ENCODE data around the gene PLCH2.
A peak's percentile ranks its signal among the peaks of the same experiment; 100 is the strongest.

PLCH2 gene

DNA sequence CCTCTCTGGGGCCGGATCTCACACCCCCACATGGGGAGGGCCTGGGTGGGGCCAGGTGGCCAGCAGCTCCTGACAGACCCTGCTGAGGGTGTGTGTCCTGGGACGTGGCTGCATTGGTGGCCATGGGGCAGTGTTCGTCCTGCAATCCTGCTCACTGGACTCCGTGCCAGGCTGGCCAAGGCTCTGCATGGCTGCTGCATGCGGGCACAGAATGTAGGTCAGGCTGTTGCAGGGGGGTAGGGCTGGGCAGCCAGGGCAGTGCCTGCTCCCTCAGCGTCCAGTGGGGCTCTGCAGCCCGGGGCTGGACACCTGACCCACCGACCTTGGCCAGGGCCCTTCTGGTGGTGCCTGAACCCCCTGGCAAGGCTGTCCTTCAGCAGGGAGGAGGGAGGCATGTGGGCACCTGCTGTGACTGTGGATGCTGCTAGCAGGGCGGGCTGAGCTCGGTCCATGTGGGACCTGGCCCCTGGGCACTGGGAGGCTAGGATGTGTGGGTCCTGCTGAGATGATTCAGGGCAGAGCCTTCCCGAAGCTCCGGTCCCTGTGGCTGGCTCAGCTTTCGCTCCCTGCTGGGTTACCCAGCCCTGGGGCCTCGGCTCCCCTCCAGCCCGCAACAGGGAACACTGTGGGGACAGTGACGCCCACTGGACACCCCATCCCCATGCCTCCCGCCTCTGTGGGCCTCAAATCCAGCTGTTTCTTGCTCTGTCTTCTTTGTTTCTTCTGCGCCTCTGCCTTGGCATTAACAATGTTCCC lies 14.9 kb upstream of the PLCH2 start:
- Histone ChIP-seq H3K4me1 (ENCODE audit: control insufficient read depth, insufficient read depth, low read length) (no peaks in the 10 kb centered on the region), H3K36me3 (ENCODE audit: control insufficient read depth, insufficient read depth, low read length) (no peaks in the 10 kb centered on the region), H3K4me3 (ENCODE audit: low read depth, low read length) (no peak overlapping the region), H3K9ac (ENCODE audit: low read depth, low read length) (no peak overlapping the region), H3K9me3 (ENCODE audit: control insufficient read depth, insufficient read depth, low read length) (no peaks in the 10 kb centered on the region), H3K27me3 (ENCODE audit: control insufficient read depth, insufficient read depth, low read length) (no peaks in the 10 kb centered on the region), H3K27ac (ENCODE audit: low read depth, low read length) (no peak overlapping the region)

DNA sequence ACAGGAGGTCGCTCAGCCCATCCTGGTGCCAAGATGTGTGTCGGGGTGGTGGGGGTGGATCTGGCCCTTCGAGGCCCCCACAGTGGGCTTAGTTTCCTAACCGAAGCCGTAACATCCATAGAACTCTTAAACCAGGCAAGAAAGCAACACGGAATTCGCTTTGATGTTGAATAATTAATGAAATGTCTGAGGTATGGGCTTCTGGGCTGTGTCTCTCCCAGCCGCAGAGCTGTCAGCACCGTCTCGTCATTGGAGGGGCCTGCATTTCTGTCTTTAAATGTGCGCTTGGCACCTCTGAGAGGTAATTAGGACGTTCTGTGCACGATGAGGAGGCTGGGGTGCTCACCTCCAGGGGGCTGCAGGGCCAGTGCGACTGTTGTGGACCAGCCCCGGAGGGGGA lies 13.3 kb upstream of the PLCH2 start:
- H3K4me3 ChIP-seq (ENCODE audit: low read depth, low read length), result no peak overlapping the region
- no peak overlapping the region for H3K27ac ChIP-seq (ENCODE audit: low read depth, low read length)
- no peaks in the 10 kb centered on the region for H3K27me3 ChIP-seq (ENCODE audit: control insufficient read depth, insufficient read depth, low read length)
- H3K9me3 ChIP-seq (ENCODE audit: control insufficient read depth, insufficient read depth, low read length), result no peaks in the 10 kb centered on the region
- H3K4me1 ChIP-seq (ENCODE audit: control insufficient read depth, insufficient read depth, low read length), result no peaks in the 10 kb centered on the region
- H3K36me3 ChIP-seq (ENCODE audit: control insufficient read depth, insufficient read depth, low read length), result no peaks in the 10 kb centered on the region
- no peak overlapping the region for H3K9ac ChIP-seq (ENCODE audit: low read depth, low read length)

DNA sequence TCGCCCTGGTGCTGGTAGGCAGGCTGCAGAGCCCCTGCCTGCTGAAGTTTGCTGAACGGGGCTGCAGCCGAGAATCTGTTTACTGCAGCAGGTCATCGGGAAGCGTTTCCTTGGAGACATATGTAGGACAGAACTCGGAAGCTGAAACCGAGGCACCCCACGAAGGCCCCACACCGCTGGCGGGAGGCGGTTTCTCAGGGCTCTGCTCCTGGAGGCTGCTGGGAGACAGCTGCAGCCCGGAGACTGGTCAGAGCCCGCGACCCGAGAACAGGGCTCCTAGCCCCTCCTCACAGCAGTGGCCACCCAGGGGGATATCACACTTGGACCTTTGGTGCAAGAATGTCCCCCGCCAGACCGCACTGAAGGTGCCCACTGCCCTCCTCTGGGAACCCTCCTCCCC lies 12.7 kb upstream of the PLCH2 start:
- Histone ChIP-seq H3K27ac (ENCODE audit: low read depth, low read length) (no peak overlapping the region), H3K4me1 (ENCODE audit: control insufficient read depth, insufficient read depth, low read length) (no peaks in the 10 kb centered on the region), H3K36me3 (ENCODE audit: control insufficient read depth, insufficient read depth, low read length) (no peaks in the 10 kb centered on the region), H3K9me3 (ENCODE audit: control insufficient read depth, insufficient read depth, low read length) (no peaks in the 10 kb centered on the region), H3K27me3 (ENCODE audit: control insufficient read depth, insufficient read depth, low read length) (no peaks in the 10 kb centered on the region), H3K9ac (ENCODE audit: low read depth, low read length) (no peak overlapping the region), H3K4me3 (ENCODE audit: low read depth, low read length) (no peak overlapping the region)

DNA sequence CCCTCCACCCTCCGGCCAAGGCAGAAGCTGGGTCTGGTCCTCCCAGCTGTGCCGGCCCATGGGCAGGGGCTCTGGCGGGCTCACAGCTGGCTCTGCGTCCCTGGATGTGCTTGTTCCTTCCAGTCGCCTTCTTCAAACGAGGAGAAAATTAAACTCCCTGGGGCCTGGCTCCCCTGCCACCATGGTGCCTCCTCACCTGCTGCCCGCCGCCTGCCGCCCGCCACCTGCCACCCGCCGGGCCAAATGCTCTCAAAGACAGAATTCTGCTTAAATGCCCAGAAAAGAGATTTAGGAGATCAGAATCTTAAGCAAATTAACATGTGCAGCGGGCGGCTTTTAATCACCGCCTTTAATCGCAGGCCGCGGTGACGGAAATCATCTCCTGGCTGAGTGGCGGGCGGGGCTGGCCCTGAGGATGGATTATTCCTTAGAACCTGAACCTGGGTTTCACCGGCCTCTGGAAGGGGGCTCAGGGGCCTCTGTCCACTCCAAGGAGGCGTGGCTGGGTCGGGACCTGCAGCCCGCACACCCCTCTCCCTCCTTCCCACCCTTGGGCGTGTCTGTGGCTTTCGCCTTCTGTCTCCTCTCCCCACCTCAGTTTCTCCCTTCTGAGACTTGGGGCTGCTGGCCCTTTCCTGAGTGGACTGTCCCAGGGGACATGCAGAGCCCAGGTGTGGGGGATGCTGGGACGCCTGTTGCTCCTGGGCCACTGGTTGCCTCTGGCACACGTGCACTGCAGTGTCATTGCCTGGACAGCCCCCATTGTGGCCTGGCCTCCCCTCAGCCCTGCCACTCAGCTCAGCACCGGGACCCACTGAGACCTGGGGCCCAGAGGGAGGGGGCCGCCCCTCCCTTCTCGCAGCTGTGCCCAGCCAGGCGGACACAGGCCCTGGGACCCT lies 10.5 kb upstream of the PLCH2 start:
- Histone ChIP-seq H3K4me3 (ENCODE audit: low read depth, low read length) (no peak overlapping the region), H3K9ac (ENCODE audit: low read depth, low read length) (no peak overlapping the region), H3K27ac (ENCODE audit: low read depth, low read length) (no peak overlapping the region), H3K36me3 (ENCODE audit: control insufficient read depth, insufficient read depth, low read length) (no peaks in the 10 kb centered on the region), H3K9me3 (ENCODE audit: control insufficient read depth, insufficient read depth, low read length) (no peaks in the 10 kb centered on the region), H3K4me1 (ENCODE audit: control insufficient read depth, insufficient read depth, low read length) (no peaks in the 10 kb centered on the region), H3K27me3 (ENCODE audit: control insufficient read depth, insufficient read depth, low read length) (no peaks in the 10 kb centered on the region)

DNA sequence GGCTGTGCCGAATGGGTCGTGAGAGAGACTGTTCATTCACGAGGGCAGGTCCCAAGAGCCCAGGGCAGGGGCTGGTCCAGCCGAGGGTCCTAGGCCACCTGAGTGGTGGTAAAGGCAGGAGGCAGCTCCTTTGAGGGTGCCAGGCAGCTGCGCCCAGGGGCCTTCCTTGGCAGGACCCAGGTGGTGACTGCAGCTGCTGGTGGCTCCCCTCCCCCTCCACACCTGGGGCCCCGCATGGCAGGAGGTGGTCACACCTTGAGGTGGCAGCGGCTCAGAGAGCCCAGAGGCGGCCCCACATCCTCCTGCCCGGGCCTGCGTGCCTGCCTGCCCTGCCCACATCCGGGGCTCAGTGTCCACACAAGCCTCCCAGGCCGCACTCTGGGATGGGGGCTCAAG lies 9.8 kb upstream of the PLCH2 start:
- Histone ChIP-seq H3K4me3 (ENCODE audit: low read depth, low read length) (no peak overlapping the region), H3K9me3 (ENCODE audit: control insufficient read depth, insufficient read depth, low read length) (no peaks in the 10 kb centered on the region), H3K27me3 (ENCODE audit: control insufficient read depth, insufficient read depth, low read length) (no peaks in the 10 kb centered on the region), H3K27ac (ENCODE audit: low read depth, low read length) (no peak overlapping the region), H3K36me3 (ENCODE audit: control insufficient read depth, insufficient read depth, low read length) (no peaks in the 10 kb centered on the region), H3K4me1 (ENCODE audit: control insufficient read depth, insufficient read depth, low read length) (no peaks in the 10 kb centered on the region), H3K9ac (ENCODE audit: low read depth, low read length) (no peak overlapping the region)

DNA sequence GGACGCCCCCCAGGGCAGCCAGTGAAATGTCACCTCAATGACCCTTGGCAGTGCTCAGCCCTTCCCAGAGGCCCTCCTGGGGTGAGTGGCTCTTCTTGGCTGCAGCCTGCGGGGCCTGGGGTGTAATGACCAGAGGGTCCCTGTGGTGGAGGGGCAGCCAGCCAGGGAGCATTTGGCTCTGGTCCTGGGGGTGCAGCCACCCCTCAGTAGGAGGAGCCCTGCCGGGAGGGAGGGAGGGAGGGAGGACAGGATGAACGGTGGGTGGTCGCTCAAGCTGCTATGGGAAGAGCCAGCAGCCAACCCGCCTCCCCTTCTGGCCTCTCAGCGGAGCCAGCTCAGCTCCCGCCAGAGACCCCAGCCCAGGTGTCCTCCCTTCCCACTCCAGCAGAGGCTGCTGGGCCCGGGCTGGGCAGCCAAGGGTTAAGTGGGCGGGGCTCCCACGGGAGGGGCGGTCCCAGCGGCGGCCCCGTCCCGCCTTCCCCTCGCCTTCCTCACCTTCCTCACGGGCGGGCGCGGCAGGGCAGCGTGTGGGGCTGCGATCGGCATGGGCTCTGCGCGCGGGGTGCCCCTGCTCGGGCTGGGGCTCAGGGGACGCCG lies 9.0 kb upstream of the PLCH2 start:
- H3K27me3 ChIP-seq (ENCODE audit: control insufficient read depth, insufficient read depth, low read length), result no peaks in the 10 kb centered on the region
- H3K4me3 ChIP-seq (ENCODE audit: low read depth, low read length), result peak overlapping the region; percentile 53; the same call in 1 of the 2 replicates
- no peaks in the 10 kb centered on the region for H3K4me1 ChIP-seq (ENCODE audit: control insufficient read depth, insufficient read depth, low read length)
- H3K27ac ChIP-seq (ENCODE audit: low read depth, low read length), result no peak overlapping the region
- H3K36me3 ChIP-seq (ENCODE audit: control insufficient read depth, insufficient read depth, low read length), result no peaks in the 10 kb centered on the region
- no peaks in the 10 kb centered on the region for H3K9me3 ChIP-seq (ENCODE audit: control insufficient read depth, insufficient read depth, low read length)
- H3K9ac ChIP-seq (ENCODE audit: low read depth, low read length), result no peak overlapping the region

DNA sequence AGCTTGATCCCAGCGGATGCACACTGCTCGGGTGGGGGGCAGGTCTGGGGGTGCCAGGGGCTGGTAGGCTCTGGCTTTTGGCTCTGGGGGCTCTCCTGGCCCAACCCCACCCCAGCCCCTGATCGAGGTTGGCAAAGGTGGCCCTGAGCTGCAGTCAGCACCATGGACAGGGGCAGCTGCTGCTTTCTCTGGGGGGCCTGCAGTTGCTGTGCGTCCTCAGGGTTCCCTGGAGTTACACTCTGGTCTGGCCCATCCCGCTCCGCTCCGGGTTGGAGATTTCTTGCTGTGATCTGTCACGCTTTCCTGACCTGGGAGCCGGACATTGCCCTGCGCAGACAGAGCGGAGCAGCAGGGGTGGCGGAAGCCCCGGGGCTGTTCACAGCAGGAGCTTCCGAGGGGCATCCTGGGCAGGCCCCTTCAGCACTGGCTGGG lies 8.0 kb upstream of the PLCH2 start:
- Histone ChIP-seq H3K9ac (ENCODE audit: low read depth, low read length) (no peak overlapping the region), H3K36me3 (ENCODE audit: control insufficient read depth, insufficient read depth, low read length) (no peaks in the 10 kb centered on the region), H3K4me1 (ENCODE audit: control insufficient read depth, insufficient read depth, low read length) (no peaks in the 10 kb centered on the region), H3K9me3 (ENCODE audit: control insufficient read depth, insufficient read depth, low read length) (no peaks in the 10 kb centered on the region), H3K4me3 (ENCODE audit: low read depth, low read length) (no peak overlapping the region), H3K27ac (ENCODE audit: low read depth, low read length) (no peak overlapping the region), H3K27me3 (ENCODE audit: control insufficient read depth, insufficient read depth, low read length) (no peaks in the 10 kb centered on the region)

DNA sequence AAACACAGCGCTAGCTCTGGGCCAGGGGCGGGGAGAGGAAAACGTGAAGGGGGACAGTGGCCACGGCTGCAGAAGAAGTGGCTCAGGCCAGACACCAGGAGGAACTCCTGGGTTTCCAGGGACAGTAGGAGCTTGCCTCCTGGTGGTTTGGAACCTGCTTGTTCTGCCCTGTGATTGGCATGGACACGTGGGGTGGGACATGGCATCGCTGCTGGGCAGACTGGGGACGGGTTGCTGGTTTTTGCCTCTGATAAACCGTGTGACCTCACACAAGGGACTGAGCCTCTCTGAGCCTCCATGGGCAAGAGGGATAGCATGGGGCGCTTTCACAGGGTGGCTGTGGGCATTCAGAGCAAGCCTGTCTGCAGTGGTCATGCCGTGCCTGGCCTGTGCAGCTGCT lies 7.5 kb upstream of the PLCH2 start:
- no peak overlapping the region for H3K9ac ChIP-seq (ENCODE audit: low read depth, low read length)
- H3K27me3 ChIP-seq (ENCODE audit: control insufficient read depth, insufficient read depth, low read length), result no peaks in the 10 kb centered on the region
- no peaks in the 10 kb centered on the region for H3K9me3 ChIP-seq (ENCODE audit: control insufficient read depth, insufficient read depth, low read length)
- H3K4me1 ChIP-seq (ENCODE audit: control insufficient read depth, insufficient read depth, low read length), result no peaks in the 10 kb centered on the region
- no peak overlapping the region for H3K27ac ChIP-seq (ENCODE audit: low read depth, low read length)
- no peak overlapping the region for H3K4me3 ChIP-seq (ENCODE audit: low read depth, low read length)
- H3K36me3 ChIP-seq (ENCODE audit: control insufficient read depth, insufficient read depth, low read length), result no peaks in the 10 kb centered on the region

DNA sequence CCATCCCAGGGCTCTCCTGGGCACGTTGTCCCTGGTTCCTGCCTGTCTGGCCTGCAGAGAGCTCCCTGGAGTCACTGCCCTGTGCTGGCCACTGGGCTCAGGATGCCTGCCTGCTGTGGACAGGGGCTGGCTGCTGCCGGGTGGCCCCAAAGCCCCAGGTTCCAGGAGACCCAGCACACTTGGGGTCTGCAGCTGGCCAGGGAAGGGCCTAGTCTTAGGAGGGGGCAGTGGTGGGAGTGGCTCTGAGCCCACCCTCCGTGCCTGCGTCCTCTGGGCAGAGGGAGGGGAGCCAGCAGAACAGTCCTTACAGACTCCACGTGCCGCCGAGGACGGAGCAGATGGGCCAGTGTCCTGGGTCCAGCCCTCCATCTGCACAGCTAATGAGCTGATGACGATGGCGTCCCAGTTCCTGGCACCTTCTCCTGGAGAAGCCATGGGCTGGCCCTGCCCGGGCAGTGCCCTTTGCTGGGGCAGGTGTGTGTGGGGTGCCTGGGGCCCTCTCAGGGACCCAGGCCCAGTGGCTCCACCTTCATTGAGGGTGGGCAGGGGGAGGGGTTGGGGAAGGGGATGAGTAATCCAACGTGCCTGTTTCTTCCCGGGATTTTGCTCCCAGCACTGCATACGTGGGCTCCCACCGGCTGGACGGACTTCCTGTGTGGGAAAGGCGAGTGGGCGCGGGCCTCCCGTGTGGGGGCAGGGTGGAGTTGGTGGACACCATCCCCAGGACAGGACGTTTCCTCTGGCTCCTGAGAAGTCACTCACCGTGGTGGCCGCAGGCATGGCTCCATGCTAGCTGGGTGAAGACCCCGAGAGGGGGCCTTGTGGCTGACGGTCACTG lies 6.8 kb upstream of the PLCH2 start:
- Histone ChIP-seq H3K36me3 (ENCODE audit: control insufficient read depth, insufficient read depth, low read length) (no peaks in the 10 kb centered on the region), H3K4me1 (ENCODE audit: control insufficient read depth, insufficient read depth, low read length) (no peaks in the 10 kb centered on the region), H3K9me3 (ENCODE audit: control insufficient read depth, insufficient read depth, low read length) (no peaks in the 10 kb centered on the region), H3K4me3 (ENCODE audit: low read depth, low read length) (no peak overlapping the region), H3K27me3 (ENCODE audit: control insufficient read depth, insufficient read depth, low read length) (no peaks in the 10 kb centered on the region), H3K9ac (ENCODE audit: low read depth, low read length) (no peak overlapping the region), H3K27ac (ENCODE audit: low read depth, low read length) (no peak overlapping the region)

DNA sequence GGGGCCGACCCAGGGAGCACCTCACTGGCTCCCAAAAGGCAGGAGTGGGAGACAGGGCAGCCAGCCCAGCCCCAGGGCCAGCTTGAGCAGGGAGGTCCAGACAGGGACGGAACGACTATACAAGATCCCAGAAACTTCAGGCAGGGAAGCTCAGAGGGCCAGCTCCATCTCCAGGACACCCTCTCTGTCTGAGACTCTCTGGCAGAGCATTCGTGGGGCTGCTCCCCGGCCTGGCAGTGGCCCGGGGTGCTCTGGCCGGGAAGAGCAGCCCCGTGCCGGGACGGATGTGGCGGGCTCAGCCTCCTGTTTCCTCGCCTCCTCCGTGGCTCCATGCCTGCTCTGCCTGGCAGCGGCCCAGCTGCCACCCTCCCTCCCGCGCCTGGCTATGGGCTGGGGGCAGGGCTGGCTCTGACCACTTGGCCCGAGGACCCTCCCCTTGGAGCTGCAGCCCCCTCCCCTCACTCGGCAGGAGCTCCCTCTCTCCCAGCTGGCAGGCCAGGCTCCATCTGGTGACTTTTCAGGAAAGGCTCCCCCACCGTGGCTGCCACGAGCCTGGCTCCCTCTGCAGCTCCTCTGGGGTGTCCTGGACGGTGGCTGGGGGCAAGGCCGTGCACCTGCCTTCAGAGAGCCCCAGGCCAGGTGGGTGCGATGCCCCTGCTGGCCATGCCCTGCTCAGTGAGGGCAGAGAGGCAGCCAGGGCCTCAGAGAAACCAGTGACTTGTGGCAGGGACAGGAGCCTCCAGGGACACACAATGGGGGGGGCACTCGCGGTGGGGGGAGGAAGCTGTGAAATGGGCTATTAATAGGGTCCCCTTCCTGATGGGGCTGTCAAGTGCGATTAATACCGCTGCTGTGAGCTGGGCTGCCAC lies 5.6 kb upstream of the PLCH2 start:
- no peaks in the 10 kb centered on the region for H3K4me1 ChIP-seq (ENCODE audit: control insufficient read depth, insufficient read depth, low read length)
- H3K27me3 ChIP-seq (ENCODE audit: control insufficient read depth, insufficient read depth, low read length), result no peaks in the 10 kb centered on the region
- H3K9ac ChIP-seq (ENCODE audit: low read depth, low read length), result no peak overlapping the region
- no peaks in the 10 kb centered on the region for H3K36me3 ChIP-seq (ENCODE audit: control insufficient read depth, insufficient read depth, low read length)
- no peaks in the 10 kb centered on the region for H3K9me3 ChIP-seq (ENCODE audit: control insufficient read depth, insufficient read depth, low read length)
- H3K27ac ChIP-seq (ENCODE audit: low read depth, low read length), result no peak overlapping the region
- H3K4me3 ChIP-seq (ENCODE audit: low read depth, low read length), result no peak overlapping the region
